HG02885 (cell line): ENCODE results near the gene ABCB6.
A peak's percentile ranks its signal among the peaks of the same experiment; 100 is the strongest.
"Not testable (repeated sequence)": the region's sequence is repeated elsewhere in the genome, so short reads cannot be mapped to it uniquely, and the experiment has no call there.

Experiments
- ATAC-seq: cut with Tn5 transposase; IDR thresholded peaks from one replicate; pipeline ENCODE4 v1.9.1; 2021; ENCODE audit warnings: mild to moderate bottlenecking; ENCODE audit not compliant: unreplicated experiment, poor library complexity

ABCB6 gene

DNA sequence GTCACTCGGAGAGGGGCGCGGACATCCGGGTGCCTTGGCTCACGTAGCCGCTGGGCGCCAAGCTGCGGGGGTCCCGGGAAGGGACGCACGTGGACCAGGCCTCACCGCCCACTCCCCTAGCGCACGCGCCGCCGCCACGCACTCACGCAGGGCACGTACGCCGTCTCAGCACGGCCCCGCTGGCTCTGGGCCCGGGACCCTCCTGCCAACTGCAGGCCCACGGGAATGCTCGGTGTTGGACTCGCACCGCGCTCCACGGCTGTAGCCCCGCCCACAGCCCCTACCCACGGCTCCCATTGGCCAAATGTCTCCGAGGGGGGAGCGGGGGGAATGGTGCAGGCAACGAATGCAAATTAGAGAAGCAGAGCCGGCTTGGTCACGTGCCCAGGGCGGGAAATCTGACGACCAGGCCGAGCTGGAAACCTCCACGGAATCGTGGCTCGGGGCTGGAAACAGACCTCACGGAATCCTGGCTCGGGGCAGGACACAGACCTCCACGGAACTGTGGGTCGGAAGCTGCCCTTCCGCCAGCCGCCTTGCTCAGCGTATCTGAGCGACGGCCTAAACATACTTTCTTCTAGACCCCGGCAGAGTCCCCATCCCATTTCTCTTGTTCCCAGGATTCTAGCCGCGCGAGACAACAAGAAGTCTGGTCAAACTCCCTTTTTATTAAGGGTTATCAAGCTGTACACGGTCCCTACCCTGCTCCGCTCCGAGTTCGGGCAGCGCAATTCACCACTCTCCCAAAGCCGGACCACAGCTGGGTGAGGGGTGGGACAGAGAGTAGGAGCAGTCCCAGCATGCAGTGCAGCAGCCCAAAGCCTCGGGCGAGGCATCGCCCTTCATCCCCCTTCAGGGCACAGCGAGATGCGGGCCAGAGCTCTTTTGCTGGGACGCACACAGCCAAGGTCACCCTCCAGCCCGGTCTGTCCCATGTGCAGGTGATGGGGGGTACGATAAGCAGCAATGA is at the start of gene ABCB6:
Gene ABCB6, minus strand, starts transcription at position 227 of the 970 bp plus-strand sequence. CDS start 285 bp downstream, outside the sequence.
- peak; percentile 78 for ATAC-seq

DNA sequence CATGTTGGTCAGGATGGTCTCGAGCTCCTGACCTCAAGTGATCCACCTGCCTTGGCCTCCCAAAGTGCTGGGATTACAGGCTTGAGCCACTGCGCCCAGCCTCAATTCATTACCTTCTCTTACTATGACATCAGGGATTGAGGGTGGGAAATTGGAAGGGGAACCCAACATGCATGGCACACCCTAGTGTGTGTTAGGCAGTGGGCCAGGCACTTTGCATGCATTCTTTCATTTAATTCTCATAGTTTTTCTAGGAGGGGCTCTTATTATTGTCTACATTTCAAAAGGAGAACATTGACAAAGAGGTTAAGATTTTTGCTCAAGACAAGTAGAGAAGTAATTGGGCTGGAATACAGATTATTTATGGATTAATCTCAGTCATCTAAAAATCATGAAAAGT is 49.5 kb upstream of the ABCB6 start:
- no peak for ATAC-seq

DNA sequence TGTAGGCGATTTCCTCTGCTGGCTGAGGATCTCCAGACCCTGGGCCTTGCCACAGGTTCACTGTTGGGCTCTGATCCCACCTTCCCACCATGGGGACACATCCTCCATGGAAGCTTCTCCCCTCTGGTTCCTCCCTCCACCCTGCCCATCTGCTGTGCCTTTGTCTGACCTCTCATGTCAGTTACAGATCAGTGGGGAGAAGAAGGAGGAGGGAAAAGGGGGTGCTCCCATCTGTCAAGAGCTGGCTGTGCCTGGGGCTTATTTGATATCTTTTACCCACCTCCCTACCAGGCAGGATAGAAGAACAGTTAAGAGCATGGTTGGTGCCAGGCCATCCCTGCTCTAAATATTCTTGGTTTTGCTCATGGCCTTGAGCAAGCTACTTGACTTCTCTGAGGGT is 48.1 kb upstream of the ABCB6 start:
- no peak for ATAC-seq

DNA sequence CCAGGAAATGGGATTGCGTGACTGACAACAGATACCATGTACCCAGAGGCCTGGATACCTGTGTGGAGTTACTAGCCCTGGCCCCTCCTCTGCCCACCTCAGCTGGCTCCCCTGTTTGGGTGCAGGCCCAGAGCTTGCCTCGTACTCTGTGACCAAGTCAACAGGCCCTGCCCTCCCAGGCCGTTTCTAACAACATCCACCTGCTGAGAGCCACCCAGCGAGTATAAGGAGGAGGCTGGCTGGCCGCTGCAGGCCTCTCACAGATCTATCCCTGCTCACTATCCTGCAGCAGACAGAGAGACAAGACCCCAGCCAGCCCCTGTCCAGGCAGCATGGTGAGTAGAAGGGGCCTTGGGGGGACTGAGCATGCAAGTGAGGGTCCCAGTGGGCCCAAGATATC is 47.5 kb upstream of the ABCB6 start:
- no peak for ATAC-seq

DNA sequence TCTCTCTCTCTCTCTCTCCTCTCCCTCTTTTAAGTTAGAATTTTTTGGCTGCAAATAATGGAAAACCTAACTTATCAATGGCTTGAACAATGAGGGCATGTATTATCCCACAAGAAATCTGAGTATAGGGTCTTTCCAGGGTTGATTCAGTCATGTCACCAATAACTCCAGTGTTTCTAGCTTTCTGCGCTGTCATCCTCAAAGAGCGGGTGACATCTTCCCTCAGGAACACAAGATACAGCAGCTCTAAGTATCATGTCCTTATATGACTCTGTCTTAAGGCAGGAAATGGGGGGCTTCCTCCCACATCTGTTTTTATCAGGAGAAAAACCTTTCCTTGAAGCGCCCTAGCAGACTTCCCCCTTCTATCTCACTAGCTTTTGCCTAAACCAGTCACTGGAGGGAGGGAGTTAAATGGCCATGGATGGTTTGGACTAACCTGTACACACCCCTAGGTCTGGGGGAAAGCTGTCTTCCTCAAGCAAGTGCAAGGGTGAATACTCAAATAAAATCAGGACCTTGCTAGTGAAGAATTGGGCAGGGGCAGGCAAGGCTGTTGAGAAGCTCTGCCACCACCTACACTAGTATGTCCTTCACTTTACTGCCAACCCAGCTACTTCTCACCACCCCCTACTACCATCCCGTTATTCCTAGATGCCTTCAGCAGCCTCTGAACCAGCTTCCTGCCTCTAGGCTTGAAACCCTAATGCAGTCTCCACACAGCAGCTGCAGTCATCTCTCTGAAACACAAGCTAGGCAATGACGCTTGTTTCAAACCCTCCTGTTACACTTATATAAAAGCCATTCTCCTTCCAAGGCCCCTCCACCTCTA is 42.5 kb upstream of the ABCB6 start:
- ATAC-seq = no peak

DNA sequence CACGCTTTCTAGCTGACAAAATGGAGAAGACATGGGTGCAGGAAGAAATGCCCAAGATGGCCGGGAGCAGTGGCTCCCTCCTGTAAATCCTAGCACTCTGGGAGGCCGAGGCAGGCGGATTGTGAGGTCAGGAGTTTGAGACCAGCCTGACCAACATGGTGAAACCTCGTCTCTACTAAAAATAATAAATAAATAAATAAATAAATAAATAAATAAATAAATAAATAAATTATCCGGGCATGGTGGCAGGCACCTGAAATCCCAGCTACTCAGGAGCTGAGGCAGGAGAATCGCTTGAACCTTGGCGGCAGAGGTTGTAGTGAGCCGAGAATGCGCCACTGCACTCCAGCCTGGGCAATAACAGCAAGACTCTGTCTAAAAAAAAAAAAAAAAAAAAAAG is 40.2 kb upstream of the ABCB6 start:
- ATAC-seq = not testable (repeated sequence)

DNA sequence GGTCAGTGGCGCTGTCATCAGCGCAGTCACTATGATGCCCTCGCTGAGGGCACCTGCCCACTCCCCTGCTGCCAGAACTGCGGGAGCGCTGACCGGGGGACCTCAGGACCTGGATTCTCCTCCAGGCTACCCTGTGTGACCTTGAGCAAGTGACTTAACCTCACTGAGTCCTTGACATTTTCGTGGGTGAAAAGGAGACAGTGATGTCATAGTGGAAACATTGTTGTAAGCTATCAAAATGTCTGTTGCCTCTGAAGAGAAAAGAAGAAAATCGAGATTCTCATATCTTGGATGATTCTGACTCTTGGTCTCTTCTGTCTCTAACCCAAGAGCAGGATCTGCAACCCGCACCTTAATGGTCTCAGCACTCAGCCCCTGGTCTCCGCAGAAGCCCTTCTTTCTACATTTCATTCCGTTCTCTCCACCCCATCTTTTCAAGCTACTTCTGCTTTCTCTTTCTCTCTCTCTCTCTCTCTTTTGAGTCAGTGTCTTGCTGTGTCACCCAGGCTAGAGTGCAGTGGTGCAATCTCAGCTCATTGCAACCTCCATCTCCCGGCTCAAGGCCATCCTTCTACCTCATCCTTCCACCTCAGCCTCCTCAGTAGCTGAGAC is 35.9 kb upstream of the ABCB6 start:
- peak; percentile 28 for ATAC-seq

DNA sequence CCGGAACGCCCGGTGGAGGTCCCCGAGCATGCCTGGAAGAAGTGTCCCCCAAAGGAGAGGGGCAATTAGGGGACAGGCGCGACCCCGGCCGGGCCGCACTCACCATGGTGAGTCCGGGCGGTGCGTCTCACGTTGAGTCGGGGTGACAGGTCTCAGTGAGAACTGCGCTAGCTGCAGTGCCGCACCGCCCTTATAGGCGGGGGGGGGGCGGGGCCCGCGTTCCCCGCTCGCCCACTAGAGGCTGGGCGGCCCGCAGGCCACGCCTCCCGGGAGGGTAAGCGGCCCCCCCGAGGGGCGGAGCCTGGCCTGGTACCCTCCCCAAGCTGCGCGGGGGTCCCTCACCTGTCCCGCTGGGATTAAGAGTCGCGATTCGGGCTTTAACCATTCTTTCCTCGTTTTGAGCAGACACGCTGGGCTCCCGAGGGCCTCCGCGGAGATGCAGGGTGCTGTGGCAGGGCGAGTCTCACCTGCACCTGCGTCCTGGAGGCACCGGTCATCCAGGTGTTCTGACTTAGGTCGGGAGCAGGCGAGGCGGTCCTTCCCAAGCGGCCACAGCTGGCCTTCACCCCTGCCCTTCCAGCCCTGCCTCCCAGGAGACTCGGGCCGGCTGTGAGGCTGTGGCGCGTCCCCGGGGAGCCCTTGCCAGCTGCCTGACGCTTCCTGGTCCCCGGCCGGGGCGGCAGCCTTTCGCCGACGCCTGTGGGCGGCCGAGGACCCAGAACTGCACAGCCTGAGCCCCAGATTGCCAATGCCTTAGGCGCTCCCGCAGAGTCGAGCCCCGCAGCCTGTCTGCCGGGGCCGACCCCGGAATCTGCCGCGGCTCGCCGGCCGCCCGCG is 35.2 kb upstream of the ABCB6 start, which contains the start of gene TUBA4A:
Gene TUBA4A, minus strand, starts transcription at position 166 of the 837 bp plus-strand sequence. Its CDS starts 60 bp downstream, at position 106.
- peak; percentile 67 for ATAC-seq

DNA sequence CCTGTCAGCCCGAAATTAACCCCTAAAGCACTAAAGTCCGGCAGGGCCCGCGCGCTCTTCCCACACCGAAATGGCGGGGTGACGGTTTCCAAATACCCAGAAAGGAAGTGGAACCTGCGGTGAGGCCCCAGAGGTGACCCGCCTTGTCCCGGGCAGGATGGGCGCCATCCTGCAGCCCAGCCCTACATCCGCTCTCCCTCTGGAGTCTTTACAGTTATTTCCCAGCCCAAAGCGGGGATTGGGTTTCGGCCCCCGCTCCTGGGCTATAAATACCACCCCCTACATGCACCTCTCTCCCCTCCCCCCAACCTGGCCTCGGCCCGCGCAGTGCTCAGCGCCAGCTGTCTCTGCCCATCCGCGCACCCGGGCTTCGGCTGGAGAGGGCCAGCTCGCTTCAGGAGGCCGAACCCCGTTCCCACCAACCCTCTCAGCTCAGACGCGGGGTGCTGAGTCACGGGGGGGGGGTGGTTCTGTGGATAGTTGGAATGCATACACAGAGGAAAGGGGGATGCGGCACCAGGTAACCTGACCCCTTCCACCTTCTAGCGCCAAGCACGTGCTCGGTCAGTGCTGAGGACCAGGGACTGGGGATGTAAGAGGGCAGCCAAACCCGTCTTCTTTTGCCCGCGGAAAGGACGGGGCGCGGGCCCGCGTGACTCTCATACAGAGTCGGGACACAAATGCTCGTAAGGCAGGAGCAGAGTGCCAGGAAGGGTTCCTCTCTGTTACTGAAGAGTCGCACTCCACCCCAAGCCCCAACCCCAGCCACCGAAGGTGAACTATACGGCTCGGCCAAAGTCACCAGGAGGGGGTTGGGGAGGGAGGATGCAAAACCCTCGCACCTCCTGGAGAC is 34.4 kb upstream of the ABCB6 start, which contains the start of gene TUBA4B:
Gene TUBA4B, plus strand, starts transcription at position 344 of the 853 bp plus-strand sequence. Its CDS starts 165 bp downstream, at position 509.
- ATAC-seq = no peak

DNA sequence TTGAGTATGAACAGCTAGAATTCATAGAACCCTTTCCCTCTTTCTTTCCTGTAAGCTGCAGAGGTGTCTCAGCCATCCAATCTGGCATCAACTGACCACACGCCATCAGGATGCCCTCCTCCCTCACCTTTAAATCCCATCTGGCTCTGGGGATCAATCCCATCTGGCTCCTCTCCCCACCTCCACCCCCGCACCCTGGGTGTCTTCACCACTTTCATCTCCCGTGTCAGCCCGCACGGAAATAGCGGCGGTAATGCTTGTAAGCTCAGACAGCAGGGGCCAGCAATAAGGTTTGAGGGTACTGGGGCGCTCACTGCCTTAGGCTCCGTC is 33.8 kb upstream of the ABCB6 start:
- no peak for ATAC-seq

DNA sequence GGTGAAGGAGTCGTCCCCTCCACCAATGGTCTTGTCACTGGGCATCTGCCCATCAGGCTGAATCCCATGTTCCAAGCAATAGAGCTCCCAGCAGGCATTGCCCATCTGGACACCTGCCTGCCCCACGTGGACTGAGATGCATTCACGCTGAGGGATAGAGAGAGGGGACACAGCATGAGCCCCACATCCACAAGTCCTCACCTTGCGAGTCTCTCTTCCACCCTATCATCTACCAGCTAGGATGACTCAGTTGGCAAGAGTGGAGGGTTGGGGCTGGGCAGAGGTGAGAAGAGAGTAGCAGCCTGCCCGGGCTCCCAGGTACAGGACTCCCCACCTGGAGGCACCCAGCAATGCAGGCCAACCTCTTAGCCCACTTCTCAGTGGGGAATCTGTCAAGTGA is 33.3 kb upstream of the ABCB6 start:
- no peak for ATAC-seq

DNA sequence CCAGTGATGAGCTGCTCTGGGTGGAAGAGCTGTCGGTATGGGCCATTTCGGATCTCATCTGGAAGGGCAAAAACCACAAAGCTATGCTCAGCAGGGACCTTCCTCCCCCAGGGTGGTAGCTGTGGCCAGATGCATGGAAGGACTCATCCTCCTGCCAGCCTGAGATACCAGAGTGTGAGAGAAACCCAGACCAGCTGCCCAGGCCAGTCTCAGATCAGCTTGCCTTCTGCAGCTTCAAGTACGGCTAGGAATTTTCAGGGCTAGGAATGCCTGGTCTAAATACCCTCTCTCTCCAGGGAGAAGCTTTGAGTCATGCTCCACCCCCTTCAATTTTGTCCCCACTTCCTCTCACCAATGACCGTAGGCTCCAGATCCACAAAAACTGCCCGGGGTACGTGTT is 32.9 kb upstream of the ABCB6 start:
- ATAC-seq = no peak

DNA sequence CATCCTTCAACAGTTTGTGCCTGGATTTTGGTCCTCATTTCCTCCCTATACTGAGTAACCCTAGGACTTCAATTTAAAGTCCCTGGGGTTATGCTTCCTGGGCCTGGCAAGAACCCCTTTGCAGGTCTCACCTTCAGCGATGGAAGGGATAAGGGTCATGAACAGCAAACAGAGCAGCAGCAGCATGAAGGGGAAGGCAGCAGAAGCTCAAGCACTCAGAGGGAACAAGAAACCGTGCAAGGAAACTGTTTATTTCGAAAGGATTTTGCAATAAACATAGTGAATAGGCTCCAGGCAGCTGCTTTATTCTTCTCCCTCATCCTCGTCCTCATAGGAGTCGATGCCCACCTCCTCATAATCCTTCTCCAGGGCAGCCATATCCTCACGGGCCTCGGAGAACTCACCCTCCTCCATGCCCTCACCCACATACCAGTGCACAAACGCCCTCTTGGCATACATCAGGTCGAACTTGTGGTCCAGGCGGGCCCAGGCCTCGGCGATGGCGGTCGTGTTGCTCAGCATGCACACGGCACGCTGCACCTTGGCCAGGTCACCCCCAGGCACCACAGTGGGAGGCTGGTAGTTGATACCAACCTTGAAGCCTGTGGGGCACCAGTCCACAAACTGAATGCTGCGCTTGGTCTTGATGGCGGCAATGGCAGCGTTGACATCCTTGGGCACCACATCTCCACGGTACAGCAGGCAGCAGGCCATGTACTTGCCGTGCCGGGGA is 31.5 kb upstream of the ABCB6 start:
- no peak for ATAC-seq

DNA sequence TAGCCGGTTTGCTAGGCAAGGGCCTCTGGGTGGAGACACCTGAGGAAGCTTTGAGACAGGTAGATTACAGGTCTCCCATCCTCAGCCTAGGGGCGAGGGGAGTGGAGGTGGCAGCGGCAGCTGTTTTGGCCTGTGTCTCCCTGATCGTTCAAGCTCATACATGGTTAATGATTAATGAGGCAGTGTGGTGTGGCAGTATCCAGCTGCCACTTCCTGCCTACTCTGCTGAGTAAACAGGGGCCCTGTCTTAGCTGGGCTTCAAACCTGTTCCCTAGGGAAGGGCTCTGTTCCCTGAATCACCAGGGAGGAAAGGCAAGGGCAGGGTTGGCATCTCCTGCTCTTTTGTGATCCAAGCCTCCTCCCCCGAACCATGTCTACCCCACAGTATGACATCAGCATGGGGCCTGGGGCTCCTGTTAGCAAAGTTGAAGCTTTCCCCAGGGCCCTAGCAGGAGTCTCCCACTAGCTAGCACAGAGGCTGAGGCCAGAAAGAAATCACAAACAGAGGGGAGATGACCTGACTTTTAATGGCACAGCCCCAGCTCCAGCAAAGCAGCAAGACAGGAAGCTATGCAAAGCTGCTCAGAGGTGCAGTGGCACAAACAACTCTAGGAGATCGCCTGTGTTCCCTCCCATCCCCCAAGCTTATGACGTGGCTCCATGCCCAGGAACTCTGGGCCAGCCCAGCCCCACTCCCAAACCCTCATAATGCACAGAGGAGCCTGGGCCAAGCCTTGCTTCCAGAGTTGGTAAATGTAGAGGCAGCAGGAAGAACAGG is 30.6 kb upstream of the ABCB6 start:
- no peak for ATAC-seq

DNA sequence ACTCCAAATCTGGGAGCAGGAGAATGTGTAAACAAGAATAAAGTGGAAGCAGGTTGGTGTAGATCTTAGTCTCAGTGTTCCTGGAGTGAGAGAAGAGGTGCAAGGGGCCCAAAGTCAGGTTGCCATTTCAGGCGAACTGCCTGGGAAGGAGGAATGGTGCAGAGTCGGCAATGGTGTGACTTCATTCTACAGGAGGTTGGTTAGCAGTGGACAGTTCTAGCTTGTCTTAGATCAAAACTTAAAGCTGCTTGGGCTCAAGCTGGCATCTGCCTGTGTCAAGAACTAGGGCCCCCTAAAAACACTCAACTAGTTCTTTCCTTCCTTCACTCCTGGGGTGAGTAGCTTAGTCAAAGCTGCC is 30.1 kb upstream of the ABCB6 start:
- no peak for ATAC-seq

DNA sequence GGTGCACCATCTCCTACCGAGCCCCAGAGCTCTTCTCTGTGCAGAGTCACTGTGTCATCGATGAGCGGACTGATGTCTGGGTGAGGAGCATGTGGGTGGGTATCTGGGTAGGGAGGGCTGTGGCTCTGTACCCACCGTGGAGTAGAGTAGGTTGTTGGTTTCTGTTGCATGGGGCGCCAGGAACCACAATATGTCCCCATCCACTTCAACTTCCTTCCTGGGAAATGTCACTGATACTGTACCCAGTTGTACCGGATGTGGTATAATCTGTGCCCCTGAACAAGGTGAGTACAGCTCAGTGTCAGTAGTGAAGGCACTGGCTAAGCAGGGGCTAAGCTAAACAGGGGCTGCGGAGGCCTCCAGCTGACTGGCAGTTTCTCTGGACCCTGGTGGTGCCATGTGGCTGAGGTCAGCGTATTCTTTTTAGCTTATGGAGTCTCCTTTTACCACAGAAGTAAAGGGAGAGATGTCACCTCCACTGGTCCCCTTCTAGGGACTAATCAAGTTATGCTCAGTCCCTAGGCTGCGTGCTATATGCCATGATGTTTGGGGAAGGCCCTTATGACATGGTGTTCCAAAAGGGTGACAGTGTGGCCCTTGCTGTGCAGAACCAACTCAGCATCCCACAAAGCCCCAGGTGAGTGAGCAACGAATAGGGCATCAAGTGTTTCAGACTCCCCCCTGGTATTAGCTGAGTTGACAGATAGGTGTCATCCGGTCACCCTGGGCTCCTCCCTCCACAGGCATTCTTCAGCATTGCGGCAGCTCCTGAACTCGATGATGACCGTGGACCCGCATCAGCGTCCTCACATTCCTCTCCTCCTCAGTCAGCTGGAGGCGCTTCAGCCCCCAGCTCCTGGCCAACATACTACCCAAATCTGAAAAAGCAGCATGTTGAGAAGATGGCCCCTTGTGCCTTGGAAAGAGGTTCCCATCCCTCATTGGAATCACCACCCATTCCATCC is 29.2 kb upstream of the ABCB6 start:
- ATAC-seq = no peak
